ENCODE measurements around the gene PGM1.

GRCh38 chr1:63569640-63570316 is 23.4 kb upstream of the PGM1 start:
- TF ChIP-seq CTCF (conservative IDR thresholded peaks at IDR 0.05; ENCODE audit: low read depth, low read length) (no peak), EZH2 (IDR thresholded peaks at IDR 0.05; ENCODE audit: low read length, unreplicated experiment) (no peak), EZH2phosphoT487 (IDR thresholded peaks at IDR 0.05; ENCODE audit: borderline replicate concordance, low read length) (no peak)

All from PC-3 (cell line).